Measurements from ENCODE around the gene GPSM1. TPM values are rescaled to one million over a fixed set of nuclear protein-coding genes. Genes with fewer than 3 reads are reported as not detected.

Gene GPSM1
- total RNA-seq, 1 experiment from 2014 or later, result 26.9 TPM

GRCh38 chr9:136370687-136371532, 43.6 kb downstream of the GPSM1 start:
- H3K9ac ChIP-seq (ENCODE audit: low read length), result no peak overlapping the region
- H3F3A ChIP-seq (ENCODE audit: low read length, unreplicated experiment), result no peaks in the 10 kb centered on the region
- DNase-seq, result no peak
- peak; percentile 23; the same call in 1 of the 2 replicates for ATAC-seq
- no peaks in the 10 kb centered on the region for H3K36me3 ChIP-seq (ENCODE audit: low read depth, low read length)
- ChIA-PET POLR2A (ENCODE audit: unreplicated experiment) (interaction anchor here (0.7 kb wide), 1 partner anchor 8 kb away, joined by 3 read pairs; no protein-coding TSS in a partner anchor), CTCF (no interaction called here)
- intact Hi-C loops (cut with micrococcal nuclease), result no loop called here
- no peak overlapping the region for H3K4me3 ChIP-seq (ENCODE audit: low read length)
- no peaks in the 10 kb centered on the region for H3K4me1 ChIP-seq (ENCODE audit: insufficient read depth, low read length)
- no peak for TF ChIP-seq EZH2phosphoT487 (IDR thresholded peaks at IDR 0.05; ENCODE audit: borderline replicate concordance, low read length)
- TF ChIP-seq CTCF (conservative IDR thresholded peaks at IDR 0.05; ENCODE audit: low read depth, low read length), result no peak
- TF ChIP-seq EZH2 (IDR thresholded peaks at IDR 0.05; ENCODE audit: low read length, unreplicated experiment), result no peak
- H3K9me2 ChIP-seq (replicated peaks; ENCODE audit: low read length), result no peaks in the 10 kb centered on the region
- no peaks in the 10 kb centered on the region for H3K9me3 ChIP-seq (ENCODE audit: low read length)
- no peak overlapping the region for H3K4me2 ChIP-seq (ENCODE audit: low read length)
- no peaks in the 10 kb centered on the region for H3K27me3 ChIP-seq (ENCODE audit: low read length)
- H3K27ac ChIP-seq (ENCODE audit: low read length), result no peak overlapping the region
- H4K20me1 ChIP-seq (ENCODE audit: low read length), result no peaks in the 10 kb centered on the region
- no TSS peak for BruUV-seq (replicated peaks)
- H3K79me2 ChIP-seq (ENCODE audit: low read length), result no peaks in the 10 kb centered on the region
- no peak overlapping the region for H2AFZ ChIP-seq (ENCODE audit: low read length)

- CTCF ChIA-PET, result no interaction called here
Observed at GRCh38 chr9:136371533-136371880, 44.2 kb downstream of the GPSM1 start.

More at GRCh38 chr9:136371533-136371880, 44.2 kb downstream of the GPSM1 start:
- H3K79me2 ChIP-seq (ENCODE audit: low read length), result no peaks in the 10 kb centered on the region
- no peak overlapping the region for H2AFZ ChIP-seq (ENCODE audit: low read length)
- intact Hi-C loops (cut with micrococcal nuclease), result no loop called here
- no peak overlapping the region for H3K27ac ChIP-seq (ENCODE audit: low read length)
- no TSS peak for BruUV-seq (replicated peaks)
- no peaks in the 10 kb centered on the region for H3K4me1 ChIP-seq (ENCODE audit: insufficient read depth, low read length)
- no peaks in the 10 kb centered on the region for H3K9me3 ChIP-seq (ENCODE audit: low read length)
- no peak for DNase-seq
- ATAC-seq, result no peak
- no peak overlapping the region for H3K9ac ChIP-seq (ENCODE audit: low read length)
- H3K4me3 ChIP-seq (ENCODE audit: low read length), result no peak overlapping the region
- H3K27me3 ChIP-seq (ENCODE audit: low read length), result no peaks in the 10 kb centered on the region
- no peak for TF ChIP-seq CTCF (conservative IDR thresholded peaks at IDR 0.05; ENCODE audit: low read depth, low read length)
- no peak for TF ChIP-seq EZH2 (IDR thresholded peaks at IDR 0.05; ENCODE audit: low read length, unreplicated experiment)
- TF ChIP-seq EZH2phosphoT487 (IDR thresholded peaks at IDR 0.05; ENCODE audit: borderline replicate concordance, low read length), result no peak
- POLR2A ChIA-PET (ENCODE audit: unreplicated experiment), result interaction anchor here (0.7 kb wide), 1 partner anchor 8 kb away, joined by 3 read pairs; no protein-coding TSS in a partner anchor
- H3K4me2 ChIP-seq (ENCODE audit: low read length), result no peak overlapping the region
- no peaks in the 10 kb centered on the region for H4K20me1 ChIP-seq (ENCODE audit: low read length)
- no peaks in the 10 kb centered on the region for H3K9me2 ChIP-seq (replicated peaks; ENCODE audit: low read length)
- H3K36me3 ChIP-seq (ENCODE audit: low read depth, low read length), result no peaks in the 10 kb centered on the region
- H3F3A ChIP-seq (ENCODE audit: low read length, unreplicated experiment), result no peaks in the 10 kb centered on the region

Data from PC-3 (cell line).